ENCODE data around the gene DDX39B.

DNA sequence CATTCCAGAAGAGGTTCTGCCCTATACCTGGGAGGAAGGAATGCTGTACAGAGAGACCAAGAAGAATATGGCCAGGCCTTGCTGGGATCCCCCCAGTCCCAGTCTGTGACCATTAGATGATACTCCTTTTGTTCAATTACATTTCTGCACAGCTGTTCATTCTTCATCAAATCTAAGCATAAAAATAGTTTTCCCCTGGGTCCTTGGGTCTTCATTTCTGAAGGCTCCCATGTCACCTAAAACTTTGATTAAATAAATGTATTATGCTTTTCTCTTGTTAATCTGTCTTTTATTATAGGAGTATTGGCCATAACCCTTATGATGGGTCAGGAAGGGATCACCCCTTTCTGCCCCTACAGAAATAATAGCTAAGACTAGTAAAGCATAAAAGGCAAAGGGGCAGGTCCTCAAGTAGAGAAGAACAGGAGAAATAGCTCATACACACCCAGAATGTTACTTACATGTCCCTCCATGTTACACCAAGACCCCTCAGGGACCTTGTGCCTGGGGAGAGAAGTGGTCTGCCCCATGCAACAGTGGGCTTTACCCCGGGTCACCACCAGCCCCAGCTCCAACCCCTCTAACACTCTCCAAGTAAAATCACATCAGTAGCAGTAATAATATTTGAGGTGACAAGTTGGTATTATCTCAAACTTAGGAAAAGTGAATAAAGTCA, 28.2 kb upstream of the DDX39B start:
- TF ChIP-seq, protein P1, sequence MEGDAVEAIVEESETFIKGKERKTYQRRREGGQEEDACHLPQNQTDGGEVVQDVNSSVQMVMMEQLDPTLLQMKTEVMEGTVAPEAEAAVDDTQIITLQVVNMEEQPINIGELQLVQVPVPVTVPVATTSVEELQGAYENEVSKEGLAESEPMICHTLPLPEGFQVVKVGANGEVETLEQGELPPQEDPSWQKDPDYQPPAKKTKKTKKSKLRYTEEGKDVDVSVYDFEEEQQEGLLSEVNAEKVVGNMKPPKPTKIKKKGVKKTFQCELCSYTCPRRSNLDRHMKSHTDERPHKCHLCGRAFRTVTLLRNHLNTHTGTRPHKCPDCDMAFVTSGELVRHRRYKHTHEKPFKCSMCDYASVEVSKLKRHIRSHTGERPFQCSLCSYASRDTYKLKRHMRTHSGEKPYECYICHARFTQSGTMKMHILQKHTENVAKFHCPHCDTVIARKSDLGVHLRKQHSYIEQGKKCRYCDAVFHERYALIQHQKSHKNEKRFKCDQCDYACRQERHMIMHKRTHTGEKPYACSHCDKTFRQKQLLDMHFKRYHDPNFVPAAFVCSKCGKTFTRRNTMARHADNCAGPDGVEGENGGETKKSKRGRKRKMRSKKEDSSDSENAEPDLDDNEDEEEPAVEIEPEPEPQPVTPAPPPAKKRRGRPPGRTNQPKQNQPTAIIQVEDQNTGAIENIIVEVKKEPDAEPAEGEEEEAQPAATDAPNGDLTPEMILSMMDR (IDR thresholded peaks at IDR 0.05) = no peak
- TF ChIP-seq ZFX (IDR thresholded peaks at IDR 0.05; ENCODE audit: borderline replicate concordance) = no peak
